ENCODE data around the gene MKNK1.

The MKNK1 gene

GRCh38 chr1:46512135-46512791, 91.8 kb downstream of the MKNK1 start:
- no peaks in the 10 kb centered on the region for H3K27me3 ChIP-seq (ENCODE audit: insufficient read depth, low read length, poor library complexity, severe bottlenecking)
- no peaks in the 10 kb centered on the region for H3K36me3 ChIP-seq (ENCODE audit: insufficient read depth, low read length)
- no peaks in the 10 kb centered on the region for H3K4me1 ChIP-seq (ENCODE audit: insufficient read depth, low read length, poor library complexity, severe bottlenecking)
- no peak overlapping the region for H3K9ac ChIP-seq (ENCODE audit: low read depth, low read length, poor library complexity, severe bottlenecking)
- no peaks in the 10 kb centered on the region for H3K9me2 ChIP-seq (replicated peaks; ENCODE audit: low read depth, low read length)
- no peak overlapping the region for H3K4me3 ChIP-seq (ENCODE audit: low read length, poor library complexity, severe bottlenecking)
- no peak overlapping the region for H3K4me2 ChIP-seq (ENCODE audit: low read depth, low read length, poor library complexity, severe bottlenecking)
- no peaks in the 10 kb centered on the region for H3K79me2 ChIP-seq (ENCODE audit: insufficient read depth, low read length)
- H3K9me3 ChIP-seq (ENCODE audit: insufficient read depth, low read depth, low read length) = no peaks in the 10 kb centered on the region
- no peak for TF ChIP-seq CTCF (conservative IDR thresholded peaks at IDR 0.05; ENCODE audit: low read length)
- TF ChIP-seq EZH2phosphoT487 (IDR thresholded peaks at IDR 0.05; ENCODE audit: borderline replicate concordance) = no peak
- no peaks in the 10 kb centered on the region for H3F3A ChIP-seq (ENCODE audit: low read depth)
- no peaks in the 10 kb centered on the region for H4K20me1 ChIP-seq (ENCODE audit: insufficient read depth, low read length, poor library complexity, severe bottlenecking)
- H2AFZ ChIP-seq (ENCODE audit: low read length) = no peak overlapping the region

- no peak overlapping the region for H3K9ac ChIP-seq (ENCODE audit: low read depth, low read length, poor library complexity, severe bottlenecking)
- H3K27me3 ChIP-seq (ENCODE audit: insufficient read depth, low read length, poor library complexity, severe bottlenecking) = no peaks in the 10 kb centered on the region
- no peak overlapping the region for H3K4me2 ChIP-seq (ENCODE audit: low read depth, low read length, poor library complexity, severe bottlenecking)
- no peaks in the 10 kb centered on the region for H4K20me1 ChIP-seq (ENCODE audit: insufficient read depth, low read length, poor library complexity, severe bottlenecking)
- no peak overlapping the region for H3K4me3 ChIP-seq (ENCODE audit: low read length, poor library complexity, severe bottlenecking)
- no peaks in the 10 kb centered on the region for H3F3A ChIP-seq (ENCODE audit: low read depth)
- TF ChIP-seq EZH2phosphoT487 (IDR thresholded peaks at IDR 0.05; ENCODE audit: borderline replicate concordance) (no peak), CTCF (conservative IDR thresholded peaks at IDR 0.05; ENCODE audit: low read length) (no peak)
- no peaks in the 10 kb centered on the region for H3K79me2 ChIP-seq (ENCODE audit: insufficient read depth, low read length)
- no peaks in the 10 kb centered on the region for H3K36me3 ChIP-seq (ENCODE audit: insufficient read depth, low read length)
- no peaks in the 10 kb centered on the region for H3K9me3 ChIP-seq (ENCODE audit: insufficient read depth, low read depth, low read length)
- no peaks in the 10 kb centered on the region for H3K9me2 ChIP-seq (replicated peaks; ENCODE audit: low read depth, low read length)
- H2AFZ ChIP-seq (ENCODE audit: low read length) = no peak overlapping the region
- H3K4me1 ChIP-seq (ENCODE audit: insufficient read depth, low read length, poor library complexity, severe bottlenecking) = no peaks in the 10 kb centered on the region
Measured at GRCh38 chr1:46510998-46511365, 93.1 kb downstream of the MKNK1 start.

GRCh38 chr1:46510341-46510997, 93.6 kb downstream of the MKNK1 start:
- no peaks in the 10 kb centered on the region for H3K9me2 ChIP-seq (replicated peaks; ENCODE audit: low read depth, low read length)
- H2AFZ ChIP-seq (ENCODE audit: low read length) = no peak overlapping the region
- no peaks in the 10 kb centered on the region for H4K20me1 ChIP-seq (ENCODE audit: insufficient read depth, low read length, poor library complexity, severe bottlenecking)
- H3F3A ChIP-seq (ENCODE audit: low read depth) = no peaks in the 10 kb centered on the region
- H3K9ac ChIP-seq (ENCODE audit: low read depth, low read length, poor library complexity, severe bottlenecking) = no peak overlapping the region
- no peaks in the 10 kb centered on the region for H3K27me3 ChIP-seq (ENCODE audit: insufficient read depth, low read length, poor library complexity, severe bottlenecking)
- H3K4me1 ChIP-seq (ENCODE audit: insufficient read depth, low read length, poor library complexity, severe bottlenecking) = no peaks in the 10 kb centered on the region
- H3K79me2 ChIP-seq (ENCODE audit: insufficient read depth, low read length) = no peaks in the 10 kb centered on the region
- H3K36me3 ChIP-seq (ENCODE audit: insufficient read depth, low read length) = no peaks in the 10 kb centered on the region
- no peak for TF ChIP-seq EZH2phosphoT487 (IDR thresholded peaks at IDR 0.05; ENCODE audit: borderline replicate concordance)
- TF ChIP-seq CTCF (conservative IDR thresholded peaks at IDR 0.05; ENCODE audit: low read length) = no peak
- no peak overlapping the region for H3K4me2 ChIP-seq (ENCODE audit: low read depth, low read length, poor library complexity, severe bottlenecking)
- no peak overlapping the region for H3K4me3 ChIP-seq (ENCODE audit: low read length, poor library complexity, severe bottlenecking)
- H3K9me3 ChIP-seq (ENCODE audit: insufficient read depth, low read depth, low read length) = no peaks in the 10 kb centered on the region
